Progenitor cell of endocrine pancreas (in vitro differentiated cells): ENCODE results near the gene KIF24. TPM values are rescaled to one million over a fixed set of nuclear protein-coding genes. Genes with fewer than 3 reads are reported as not detected.
"Not testable (repeated sequence)": the region's sequence is repeated elsewhere in the genome, so short reads cannot be mapped to it uniquely, and the experiment has no call there.

Source experiments
- DNase-seq: peaks from one replicate; pipeline ENCODE4 v3.0.0; 2021; ENCODE audit warnings: low spot score; ENCODE audit not compliant: unreplicated experiment
- H3K27ac Mint-ChIP-seq: 2 replicates; pipeline ENCODE4 v1.8.0; 2021; ENCODE audit warnings: mild to moderate bottlenecking, moderate library complexity, mixed read lengths
- H3K27me3 Mint-ChIP-seq: 2 replicates; pipeline ENCODE4 v1.8.0; 2021; ENCODE audit warnings: mixed read lengths
- H3K36me3 Mint-ChIP-seq: 2 replicates; pipeline ENCODE4 v1.8.0; 2022; ENCODE audit warnings: mixed read lengths; ENCODE audit not compliant: insufficient read depth
- H3K4me1 Mint-ChIP-seq: 2 replicates; pipeline ENCODE4 v1.8.0; 2021; ENCODE audit warnings: low read depth, mixed read lengths
- H3K4me3 Mint-ChIP-seq: 2 replicates; pipeline ENCODE4 v1.8.0; 2021; ENCODE audit warnings: low read depth, mild to moderate bottlenecking, moderate library complexity, mixed read lengths
- H3K9me3 Mint-ChIP-seq: 2 replicates; pipeline ENCODE4 v1.8.0; 2021; ENCODE audit warnings: low read depth, mixed read lengths
- CTCF ChIP-seq: fragments of 200-600 bp; sonication (generic); IDR thresholded peaks from one replicate; pipeline ENCODE4 v1.5.0; 2021; ENCODE audit warnings: antibody characterized with exemption, mild to moderate bottlenecking; ENCODE audit not compliant: unreplicated experiment
- total RNA-seq: library from RNA; stranded (reverse); gene quantifications from 2 replicates; pipeline ENCODE4 v1.2.1, GENCODE V29; 2021

The KIF24 gene
- total RNA-seq, 1 donor from 2014 or later = 10.0 TPM

- no peak for DNase-seq
- H3K27me3 Mint-ChIP-seq = peaks cover 19% of the 10 kb centered on the region
- peaks cover 17% of the 10 kb centered on the region for H3K36me3 Mint-ChIP-seq
- no peak overlapping the region for H3K27ac Mint-ChIP-seq
- peaks cover 5% of the 10 kb centered on the region for H3K4me1 Mint-ChIP-seq
- peaks cover 3% of the 10 kb centered on the region for H3K9me3 Mint-ChIP-seq
- H3K4me3 Mint-ChIP-seq = no peak overlapping the region
- TF ChIP-seq CTCF = no peak
These were observed 37.3 kb upstream of the KIF24 start for GRCh38 chr9:34366365-34366764.

GRCh38 chr9:34365282-34365681 lies 36.2 kb upstream of the KIF24 start:
- no peak overlapping the region for H3K27ac Mint-ChIP-seq
- no peak for TF ChIP-seq CTCF
- peaks cover 3% of the 10 kb centered on the region for H3K9me3 Mint-ChIP-seq
- DNase-seq = no peak
- H3K36me3 Mint-ChIP-seq = peaks cover 13% of the 10 kb centered on the region
- peaks cover 5% of the 10 kb centered on the region for H3K4me1 Mint-ChIP-seq
- peaks cover 19% of the 10 kb centered on the region for H3K27me3 Mint-ChIP-seq
- no peak overlapping the region for H3K4me3 Mint-ChIP-seq

GRCh38 chr9:34363619-34364351 lies 34.7 kb upstream of the KIF24 start:
- H3K4me1 Mint-ChIP-seq = peaks cover 5% of the 10 kb centered on the region
- no peak overlapping the region for H3K27ac Mint-ChIP-seq
- H3K9me3 Mint-ChIP-seq = peaks cover 3% of the 10 kb centered on the region
- H3K4me3 Mint-ChIP-seq = no peak overlapping the region
- H3K27me3 Mint-ChIP-seq = peaks cover 19% of the 10 kb centered on the region
- TF ChIP-seq CTCF = no peak
- DNase-seq = no peak
- peaks cover 8% of the 10 kb centered on the region for H3K36me3 Mint-ChIP-seq

GRCh38 chr9:34362614-34363214 lies 33.6 kb upstream of the KIF24 start:
- peaks cover 8% of the 10 kb centered on the region for H3K36me3 Mint-ChIP-seq
- H3K4me3 Mint-ChIP-seq = no peak overlapping the region
- peaks cover 19% of the 10 kb centered on the region for H3K27me3 Mint-ChIP-seq
- no peak overlapping the region for H3K27ac Mint-ChIP-seq
- TF ChIP-seq CTCF = no peak
- peaks cover 5% of the 10 kb centered on the region for H3K4me1 Mint-ChIP-seq
- peaks cover 9% of the 10 kb centered on the region for H3K9me3 Mint-ChIP-seq
- DNase-seq = no peak

- not testable (repeated sequence) for H3K4me3 Mint-ChIP-seq, H3K4me1 Mint-ChIP-seq, H3K27me3 Mint-ChIP-seq, DNase-seq, H3K27ac Mint-ChIP-seq
- Mint-ChIP-seq H3K9me3 (peaks cover 17% of the 10 kb centered on the region), H3K36me3 (peaks cover 14% of the 10 kb centered on the region)
These were observed 23.9 kb upstream of the KIF24 start for GRCh38 chr9:34352957-34353356.

- not testable (repeated sequence) for H3K9me3 Mint-ChIP-seq, H3K4me3 Mint-ChIP-seq, H3K4me1 Mint-ChIP-seq, DNase-seq, H3K27ac Mint-ChIP-seq, H3K27me3 Mint-ChIP-seq
- peaks cover 14% of the 10 kb centered on the region for H3K36me3 Mint-ChIP-seq
These were observed 23.1 kb upstream of the KIF24 start for GRCh38 chr9:34352122-34352652.
